Right atrium auricular region (tissue), 2 donors: ENCODE measurements around the gene ITGB7. TPM values are rescaled to one million over a fixed set of nuclear protein-coding genes. Genes with fewer than 3 reads are reported as not detected.

Experiments
- DNase-seq: peaks from one replicate; pipeline ENCODE4 v3.0.0-alpha.2; 2019; ENCODE audit warnings: low spot score
- H3K27ac ChIP-seq, 2 donors: fragments of 200-600 bp; sonication (generic); 1 replicate in 1 of 2; 2 replicates in 1 of 2; pipeline ENCODE4 v1.5.1; 2016 to 2019
- H3K27me3 ChIP-seq, 2 donors: fragments of 200-600 bp; sonication (generic); one replicate each; pipeline versions ENCODE4 v1.5.1 to v1.6.0; 2017 to 2019
- H3K36me3 ChIP-seq: fragments of 200-600 bp; sonication (generic); one replicate; pipeline ENCODE4 v1.5.1; 2016
- H3K4me1 ChIP-seq, 2 donors: fragments of 200-600 bp; sonication (generic); one replicate each; pipeline versions ENCODE4 v1.5.1 to v1.6.0; 2017 to 2019
- H3K4me3 ChIP-seq, 2 donors: fragments of 200-600 bp; sonication (generic); 1 replicate in 1 of 2; 2 replicates in 1 of 2; pipeline ENCODE4 v1.5.1; 2017 to 2019; ENCODE audit warnings: mild to moderate bottlenecking in 1 of 2, moderate library complexity in 1 of 2
- H3K9me3 ChIP-seq, 2 donors: fragments of 200-600 bp; sonication (generic); one replicate each; pipeline ENCODE4 v1.5.1; 2019
- CTCF ChIP-seq, 2 donors: fragments of 200-600 bp; sonication (generic); IDR thresholded peaks; one replicate each; pipeline ENCODE4 v1.5.1; 2019; ENCODE audit warnings: antibody characterized with exemption in 2 of 2
- total RNA-seq, 2 donors: library from RNA; depleted of rRNA; stranded (reverse); fragments of >200 nt; gene quantifications; one replicate each; pipeline ENCODE4 v1.1.0, GENCODE V29; 2016

The ITGB7 gene
- total RNA-seq, 2 donors from 2014 or later: 0.47 TPM; not detected in 1

- DNase-seq: no peak
- no peak for TF ChIP-seq CTCF (IDR thresholded peaks at IDR 0.05)
- Histone ChIP-seq H3K4me1 (peaks cover 0 to 40% of the 10 kb centered on the region in 2 donors), H3K27ac (peak overlapping the region; percentile 95 to 96), H3K9me3 (no peaks in the 10 kb centered on the region), H3K4me3 (no peak overlapping the region), H3K36me3 (no peaks in the 10 kb centered on the region), H3K27me3 (no peaks in the 10 kb centered on the region)
These were observed 17.2 kb upstream of the ITGB7 start for GRCh38 chr12:53224061-53224896.

GRCh38 chr12:53223389-53224060 is 16.5 kb upstream of the ITGB7 start:
- Histone ChIP-seq H3K27ac (peak overlapping the region; percentile 95 to 96), H3K4me1 (peaks cover 0 to 47% of the 10 kb centered on the region in 2 donors), H3K36me3 (no peaks in the 10 kb centered on the region), H3K4me3 (no peak overlapping the region), H3K27me3 (no peaks in the 10 kb centered on the region), H3K9me3 (no peaks in the 10 kb centered on the region)
- TF ChIP-seq CTCF (IDR thresholded peaks at IDR 0.05): no peak
- no peak for DNase-seq

- no peaks in the 10 kb centered on the region for H3K36me3 ChIP-seq
- TF ChIP-seq CTCF (IDR thresholded peaks at IDR 0.05): no peak
- DNase-seq: no peak
- peaks cover 0 to 54% of the 10 kb centered on the region in 2 donors for H3K4me1 ChIP-seq
- no peaks in the 10 kb centered on the region for H3K27me3 ChIP-seq
- no peaks in the 10 kb centered on the region for H3K9me3 ChIP-seq
- no peak overlapping the region for H3K4me3 ChIP-seq
- H3K27ac ChIP-seq: peak overlapping the region; percentile 95 to 96
These were observed 15.8 kb upstream of the ITGB7 start for GRCh38 chr12:53222806-53223261.

GRCh38 chr12:53222170-53222721 is 15.2 kb upstream of the ITGB7 start:
- Histone ChIP-seq H3K4me3 (peak overlapping the region; percentile 61 to 67), H3K4me1 (peaks cover 0 to 60% of the 10 kb centered on the region in 2 donors), H3K27ac (peak overlapping the region; percentile 95 to 96), H3K9me3 (no peaks in the 10 kb centered on the region), H3K36me3 (no peaks in the 10 kb centered on the region), H3K27me3 (no peaks in the 10 kb centered on the region)
- no peak for TF ChIP-seq CTCF (IDR thresholded peaks at IDR 0.05)
- DNase-seq: no peak

- Histone ChIP-seq H3K4me1 (peaks cover 0 to 68% of the 10 kb centered on the region in 2 donors), H3K36me3 (no peaks in the 10 kb centered on the region)
- TF ChIP-seq CTCF (IDR thresholded peaks at IDR 0.05): no peak
These were observed 14.4 kb upstream of the ITGB7 start for GRCh38 chr12:53221203-53222080.

More at GRCh38 chr12:53221203-53222080, 14.4 kb upstream of the ITGB7 start:
- H3K27me3 ChIP-seq: no peaks in the 10 kb centered on the region
- peak overlapping the region; percentile 95 to 96 for H3K27ac ChIP-seq
- no peaks in the 10 kb centered on the region for H3K9me3 ChIP-seq
- DNase-seq: no peak
- H3K4me3 ChIP-seq: peak overlapping the region; percentile 61 to 67
